ENCODE measurements around the gene NR3C1. TPM values are rescaled to one million over a fixed set of nuclear protein-coding genes. Genes with fewer than 3 reads are reported as not detected.

The NR3C1 gene
- polyA plus RNA-seq, 3 donors, result 30.5 to 33.8 (median 33.1) TPM

GRCh38 chr5:143267186-143267585 is 136.3 kb downstream of the NR3C1 start:
- DNase-seq, result no peak

GRCh38 chr5:143265995-143266394 is 137.5 kb downstream of the NR3C1 start:
- no peak for DNase-seq

- DNase-seq, result no peak
Measured at GRCh38 chr5:143263272-143263810, 140.1 kb downstream of the NR3C1 start.

- DNase-seq, result no peak
Measured at GRCh38 chr5:143262393-143263174, 140.9 kb downstream of the NR3C1 start.

- no peak for DNase-seq
Measured at GRCh38 chr5:143261748-143262392, 141.6 kb downstream of the NR3C1 start.

- DNase-seq, result no peak
Measured at GRCh38 chr5:143259254-143259605, 144.3 kb downstream of the NR3C1 start.

- no peak for DNase-seq
Measured at GRCh38 chr5:143258559-143259253, 144.8 kb downstream of the NR3C1 start.

GRCh38 chr5:143254819-143255218 is 148.7 kb downstream of the NR3C1 start:
- no peak for DNase-seq

GRCh38 chr5:143251946-143252345 is 151.5 kb downstream of the NR3C1 start:
- no peak for DNase-seq

- no peak for DNase-seq
Measured at GRCh38 chr5:143251190-143251589, 152.3 kb downstream of the NR3C1 start.

GRCh38 chr5:143249851-143250250 is 153.6 kb downstream of the NR3C1 start:
- DNase-seq, result no peak

GRCh38 chr5:143248822-143249579 is 154.5 kb downstream of the NR3C1 start:
- DNase-seq, result no peak

- no peak for DNase-seq
Measured at GRCh38 chr5:143248391-143248790, 155.1 kb downstream of the NR3C1 start.

GRCh38 chr5:143247134-143247815 is 156.2 kb downstream of the NR3C1 start:
- DNase-seq, result no peak

- DNase-seq, result no peak
Measured at GRCh38 chr5:143245929-143246561, 157.4 kb downstream of the NR3C1 start.

GRCh38 chr5:143244990-143245389 is 158.5 kb downstream of the NR3C1 start:
- DNase-seq, result no peak

GRCh38 chr5:143244000-143244736 is 159.3 kb downstream of the NR3C1 start:
- no peak for DNase-seq

- no peak for DNase-seq
Measured at GRCh38 chr5:143243103-143243502, 160.4 kb downstream of the NR3C1 start.

- no peak for DNase-seq
Measured at GRCh38 chr5:143241892-143242291, 161.6 kb downstream of the NR3C1 start.

- no peak for DNase-seq
Measured at GRCh38 chr5:143239882-143240518, 163.5 kb downstream of the NR3C1 start.
